Liver (tissue), 3 donors: ENCODE results near the gene GPR61.

Experiments
- ATF3 ChIP-seq: IDR thresholded peaks from 2 replicates; pipeline ENCODE4 v1.6.1; 2016; ENCODE audit warnings: antibody characterized with exemption
- CTCF ChIP-seq: fragments of 150-350 bp; IDR thresholded peaks from 2 replicates; pipeline ENCODE4 v1.5.1; 2017; ENCODE audit warnings: improper control_type of control experiment, low read depth, low read length; ENCODE audit not compliant: missing input control
- SP1 ChIP-seq: IDR thresholded peaks from 2 replicates; pipeline ENCODE4 v1.6.1; 2018; ENCODE audit warnings: antibody characterized with exemption, mild to moderate bottlenecking
- donor health status: healthy.
- donor health status: healthy.

- TF ChIP-seq CTCF (no peak), SP1 (no peak), ATF3 (no peak)
Observed at GRCh38 chr1:109504974-109505373, 34.7 kb upstream of the GPR61 start.
